ENCODE results near the gene MED9.

Gene MED9

DNA sequence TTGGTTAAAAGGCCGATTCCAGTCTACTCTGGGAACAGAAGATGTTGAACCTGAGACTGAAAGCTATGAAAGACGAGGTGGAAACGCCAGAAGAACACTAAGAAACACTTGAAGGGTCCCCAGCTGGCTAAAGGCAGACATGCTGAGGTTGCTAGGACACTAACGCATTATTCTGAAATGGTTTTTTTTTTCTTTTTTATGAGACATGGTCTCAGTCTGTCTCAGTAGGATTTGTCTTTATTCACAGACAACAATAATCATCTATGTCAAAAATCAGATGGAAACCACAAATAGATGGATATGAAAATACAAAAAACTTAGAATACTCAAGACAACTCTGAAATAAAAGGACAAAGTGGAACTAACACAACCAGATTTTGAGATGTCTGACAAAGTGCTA lies 54.4 kb downstream of the MED9 start:
- no peak for DNase-seq (ENCODE audit: low read depth)
- H3K4me3 ChIP-seq (ENCODE audit: low read length): no peak overlapping the region
- TF ChIP-seq, protein P1, sequence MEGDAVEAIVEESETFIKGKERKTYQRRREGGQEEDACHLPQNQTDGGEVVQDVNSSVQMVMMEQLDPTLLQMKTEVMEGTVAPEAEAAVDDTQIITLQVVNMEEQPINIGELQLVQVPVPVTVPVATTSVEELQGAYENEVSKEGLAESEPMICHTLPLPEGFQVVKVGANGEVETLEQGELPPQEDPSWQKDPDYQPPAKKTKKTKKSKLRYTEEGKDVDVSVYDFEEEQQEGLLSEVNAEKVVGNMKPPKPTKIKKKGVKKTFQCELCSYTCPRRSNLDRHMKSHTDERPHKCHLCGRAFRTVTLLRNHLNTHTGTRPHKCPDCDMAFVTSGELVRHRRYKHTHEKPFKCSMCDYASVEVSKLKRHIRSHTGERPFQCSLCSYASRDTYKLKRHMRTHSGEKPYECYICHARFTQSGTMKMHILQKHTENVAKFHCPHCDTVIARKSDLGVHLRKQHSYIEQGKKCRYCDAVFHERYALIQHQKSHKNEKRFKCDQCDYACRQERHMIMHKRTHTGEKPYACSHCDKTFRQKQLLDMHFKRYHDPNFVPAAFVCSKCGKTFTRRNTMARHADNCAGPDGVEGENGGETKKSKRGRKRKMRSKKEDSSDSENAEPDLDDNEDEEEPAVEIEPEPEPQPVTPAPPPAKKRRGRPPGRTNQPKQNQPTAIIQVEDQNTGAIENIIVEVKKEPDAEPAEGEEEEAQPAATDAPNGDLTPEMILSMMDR (IDR thresholded peaks at IDR 0.05; ENCODE audit: insufficient read depth, low read depth, low read length, missing control alignments): no peak

GRCh38 chr17:17532991-17533390 lies 56.2 kb downstream of the MED9 start:
- TF ChIP-seq, protein P1 (IDR thresholded peaks at IDR 0.05; ENCODE audit: insufficient read depth, low read depth, low read length, missing control alignments): no peak
- H3K4me3 ChIP-seq (ENCODE audit: low read length): no peak overlapping the region
- DNase-seq (ENCODE audit: low read depth): no peak

- DNase-seq (ENCODE audit: low read depth): peak; percentile 59
- H3K4me3 ChIP-seq (ENCODE audit: low read length): no peak overlapping the region
- TF ChIP-seq, protein P1 (IDR thresholded peaks at IDR 0.05; ENCODE audit: insufficient read depth, low read depth, low read length, missing control alignments): no peak
Observed at GRCh38 chr17:17533901-17534441, 57.2 kb downstream of the MED9 start.

DNA sequence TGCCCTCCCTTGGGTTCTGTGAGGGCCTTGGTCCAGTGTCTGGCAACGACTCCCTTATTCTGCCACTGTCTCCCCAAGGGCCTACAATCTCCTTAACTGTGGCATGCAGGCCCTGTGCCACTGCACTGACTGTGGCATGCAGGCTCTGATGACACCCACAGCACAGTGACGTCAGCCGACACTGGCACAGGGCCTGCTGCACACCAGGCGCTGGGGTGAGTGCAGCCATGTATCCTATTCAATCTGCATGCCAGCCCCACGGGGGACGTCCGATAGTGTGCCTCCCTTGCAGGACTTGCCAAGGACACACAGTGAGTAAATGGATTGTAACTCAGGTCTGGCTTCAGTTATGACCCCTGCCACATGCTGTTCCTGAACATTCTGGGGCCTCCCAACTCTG lies 59.2 kb downstream of the MED9 start:
- TF ChIP-seq, protein P1 (IDR thresholded peaks at IDR 0.05; ENCODE audit: insufficient read depth, low read depth, low read length, missing control alignments): no peak
- H3K4me3 ChIP-seq (ENCODE audit: low read length): no peak overlapping the region
- peak; percentile 14 for DNase-seq (ENCODE audit: low read depth)

DNA sequence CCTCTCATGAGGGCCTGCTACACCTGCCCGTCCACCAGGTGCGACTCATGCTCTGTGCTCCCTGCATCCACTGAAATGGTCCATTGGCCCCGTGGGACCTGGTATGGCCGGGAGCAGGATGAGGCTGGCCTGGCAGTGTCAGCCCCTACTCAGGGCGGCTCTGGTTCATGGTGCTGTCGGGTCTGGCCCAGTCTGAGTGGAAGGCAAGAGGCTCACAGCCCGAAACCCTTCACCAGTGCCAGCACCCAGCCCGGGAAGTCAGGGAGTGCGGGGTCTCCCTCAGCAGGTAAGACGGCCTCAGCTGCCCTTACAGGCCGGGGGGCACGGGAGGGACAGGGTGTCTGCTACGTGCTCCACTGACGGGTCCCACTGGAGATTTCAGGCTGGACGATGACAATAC lies 59.9 kb downstream of the MED9 start:
- H3K4me3 ChIP-seq (ENCODE audit: low read length): no peak overlapping the region
- TF ChIP-seq, protein P1 (IDR thresholded peaks at IDR 0.05; ENCODE audit: insufficient read depth, low read depth, low read length, missing control alignments): no peak
- DNase-seq (ENCODE audit: low read depth): no peak

DNA sequence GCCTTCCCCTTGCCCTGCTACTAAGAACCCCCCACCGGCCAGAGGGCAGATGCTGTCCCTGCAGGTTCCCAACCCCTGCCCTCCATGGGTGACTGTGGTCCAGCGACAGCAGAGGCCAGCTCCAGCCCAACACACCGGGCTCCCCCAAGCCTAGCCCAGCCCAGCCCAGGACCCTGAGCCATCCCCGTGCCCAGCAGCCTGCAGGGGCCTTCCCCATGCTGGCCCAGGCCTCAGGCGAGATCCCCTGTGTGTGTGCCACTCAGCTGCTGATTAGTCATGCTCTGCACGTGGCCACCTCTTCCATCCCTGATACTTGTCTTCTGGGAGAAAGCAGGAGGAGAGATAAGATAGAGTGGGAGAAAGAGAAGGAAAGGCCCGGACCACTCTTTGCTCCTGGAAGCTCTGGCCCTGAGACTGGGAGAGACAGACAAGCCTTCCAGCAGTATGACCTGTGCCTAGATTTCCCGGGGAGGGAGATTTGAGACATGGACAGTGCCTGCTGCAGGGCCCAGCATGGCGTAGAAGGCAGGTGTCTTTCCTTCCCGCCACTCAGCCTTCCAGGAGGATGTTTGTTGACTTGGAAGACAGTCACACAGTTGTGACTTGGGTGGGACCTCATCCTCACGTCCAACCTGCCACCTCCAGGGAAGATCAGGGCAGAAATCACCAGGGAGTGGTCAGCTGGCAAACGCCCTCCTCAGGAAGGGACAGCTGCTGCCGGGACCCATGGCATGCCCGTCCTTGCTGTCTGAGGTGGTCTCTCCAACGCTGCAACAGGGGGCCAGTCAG lies 60.7 kb downstream of the MED9 start:
- TF ChIP-seq, protein P1 (IDR thresholded peaks at IDR 0.05; ENCODE audit: insufficient read depth, low read depth, low read length, missing control alignments): no peak
- DNase-seq (ENCODE audit: low read depth): no peak
- no peak overlapping the region for H3K4me3 ChIP-seq (ENCODE audit: low read length)

Measured in epithelial cell of esophagus (primary cell).